Stomach (tissue), 9 donors: ENCODE results near the gene HLCS. TPM values are rescaled to one million over a fixed set of nuclear protein-coding genes. Genes with fewer than 3 reads are reported as not detected.

ENCODE experiments used
- DNase-seq, 2 donors: peaks; one replicate each; pipeline versions ENCODE4 v3.0.0 to v3.0.0-alpha.2; 2013 to 2019
- H3K27ac ChIP-seq, 5 donors: fragments of 200-600 bp in 4 of 5; sonication (generic) in 4 of 5; one replicate each; pipeline ENCODE4 v1.5.1; 2013 to 2019; ENCODE audit warnings: mild to moderate bottlenecking in 1 of 5, moderate library complexity in 1 of 5
- H3K27me3 ChIP-seq, 3 donors: fragments of 200-600 bp; sonication (generic); one replicate each; pipeline ENCODE4 v1.5.1; 2017 to 2019; ENCODE audit warnings: mixed run types in 1 of 3
- H3K36me3 ChIP-seq, 4 donors: fragments of 200-600 bp; sonication (generic); 1 replicate in 3 of 4; 2 replicates in 1 of 4; pipeline ENCODE4 v1.5.1; 2016 to 2019
- H3K4me1 ChIP-seq, 4 donors: fragments of 200-600 bp; sonication (generic); one replicate each; pipeline ENCODE4 v1.5.1; 2016 to 2019
- H3K4me3 ChIP-seq, 4 donors: fragments of 200-600 bp; sonication (generic) in 3 of 4; one replicate each; pipeline ENCODE4 v1.5.1; 2016 to 2019; ENCODE audit warnings: mild to moderate bottlenecking in 1 of 4
- H3K9me3 ChIP-seq, 4 donors: fragments of 200-600 bp; sonication (generic); one replicate each; pipeline ENCODE4 v1.5.1; 2016 to 2019
- CTCF ChIP-seq, 7 experiments: fragments of 450-650 bp in 4 of 7; fragments of 200-600 bp in 3 of 7; sonication (generic) in 3 of 7; IDR thresholded peaks; one replicate each; pipeline ENCODE4 v1.5.1; 2016 to 2019; ENCODE audit warnings: antibody characterized with exemption in 7 of 7, control low read depth in 2 of 7, mild to moderate bottlenecking in 1 of 7
- EP300 ChIP-seq: sonication (generic); formaldehyde crosslinking; IDR thresholded peaks from one replicate; pipeline ENCODE4 v1.6.1; 2017; ENCODE audit warnings: antibody characterized with exemption
- POLR2A ChIP-seq, 4 donors: fragments of 450-650 bp; IDR thresholded peaks; one replicate each; pipeline ENCODE4 v1.6.1; 2016; ENCODE audit warnings: antibody characterized with exemption in 4 of 4, control low read depth in 2 of 4, mild to moderate bottlenecking in 1 of 4, moderate library complexity in 1 of 4
- POLR2AphosphoS5 ChIP-seq, 3 donors: sonication (generic); formaldehyde crosslinking; IDR thresholded peaks; one replicate each; pipeline ENCODE4 v1.6.1; 2016; ENCODE audit warnings: antibody characterized with exemption in 3 of 3
- WGBS, 5 donors: extraction: QIAGEN DNeasy Blood & Tissue Kit in 3 of 5; methylation state at CpG; one replicate each; pipeline versions ENCODE4 v1.1.5 to v1.1.7; 2013 to 2018; 5-methylcytosine and 5-hydroxymethylcytosine counted together
- intact Hi-C: fragments of 100-400 bp; cut with DNase I; formaldehyde crosslinking; loops from one replicate; pipeline ENCODE4 v1.15.1; 2023; ENCODE audit warnings: low total_unique reads
- polyA plus RNA-seq, 3 donors: library from polyadenylated mRNA; stranded (reverse); fragments of 200-250 nt; gene quantifications; one replicate each; pipeline ENCODE4 v1.2.3, GENCODE V29; 2013
- total RNA-seq, 5 donors: library from RNA; depleted of rRNA; stranded (reverse); fragments of >200 nt; gene quantifications; one replicate each; pipeline versions ENCODE4 v1.1.0 to v1.2.3, GENCODE V29; 2014 to 2016
- donor health status: healthy with polysubstance abuse.
- donor health status: Bipolar disorder and iron deficiency.
- donor health status: healthy.

Gene HLCS
- total and polyA plus RNA-seq, 8 donors: 2.3 to 35.1 (median 13.9) TPM

DNA sequence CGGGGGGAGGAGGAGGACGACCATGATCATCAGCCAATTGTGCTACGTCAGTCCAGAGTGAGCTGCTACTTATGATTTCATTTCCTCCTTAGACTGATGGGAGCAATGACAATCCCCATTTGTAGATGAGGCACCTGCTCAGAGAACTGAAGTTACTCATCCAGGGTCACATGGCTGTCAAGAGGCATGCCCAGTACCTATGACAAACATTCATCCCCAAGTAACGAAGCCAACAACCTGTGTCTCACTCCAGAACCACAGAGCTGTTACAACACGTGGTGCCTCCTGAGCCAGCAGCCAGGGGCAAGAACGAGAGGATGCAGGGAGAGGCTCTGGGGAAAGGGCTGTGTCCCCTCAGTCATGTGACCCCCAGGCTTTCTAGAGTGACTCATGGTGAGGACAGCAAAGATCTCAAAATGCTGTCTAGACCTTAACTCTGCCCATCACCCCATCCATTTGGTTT, 173.9 kb downstream of the HLCS start:
- 77 to 88% (median 84%) methylated on average over 6 of the region's 6 CpGs for WGBS, 5 donors
- DNase-seq: no peak
- intact Hi-C loops: no loop called here
- no peaks in the 10 kb centered on the region for H3K27me3 ChIP-seq
- no peak overlapping the region for H3K27ac ChIP-seq
- peaks cover 0 to 5% (median 0%) of the 10 kb centered on the region in 4 donors for H3K4me1 ChIP-seq
- no peak for TF ChIP-seq POLR2AphosphoS5 (IDR thresholded peaks at IDR 0.05)
- H3K9me3 ChIP-seq: peaks cover 0 to 7% (median 0%) of the 10 kb centered on the region in 4 donors
- peaks cover 0 to 6% (median 0%) of the 10 kb centered on the region in 4 donors for H3K36me3 ChIP-seq
- H3K4me3 ChIP-seq: no peak overlapping the region

- H3K27me3 ChIP-seq: no peaks in the 10 kb centered on the region
- peaks cover 0 to 7% (median 0%) of the 10 kb centered on the region in 4 donors for H3K9me3 ChIP-seq
- no peak for DNase-seq
- intact Hi-C loops: no loop called here
- no peak overlapping the region for H3K27ac ChIP-seq
- WGBS, 5 donors: 83 to 87% (median 84%) methylated on average over 21 of the region's 21 CpGs
- H3K36me3 ChIP-seq: peaks cover 0 to 6% (median 0%) of the 10 kb centered on the region in 4 donors
- H3K4me1 ChIP-seq: peaks cover 0 to 5% (median 0%) of the 10 kb centered on the region in 4 donors
- no peak overlapping the region for H3K4me3 ChIP-seq
- TF ChIP-seq POLR2AphosphoS5 (IDR thresholded peaks at IDR 0.05) (no peak), POLR2A (IDR thresholded peaks at IDR 0.05) (no peak), CTCF (IDR thresholded peaks at IDR 0.05) (no peak), EP300 (no peak)
These were observed 174.6 kb downstream of the HLCS start for GRCh38 chr21:36791695-36792470.

GRCh38 chr21:36791180-36791579, 175.3 kb downstream of the HLCS start:
- H3K27ac ChIP-seq: no peak overlapping the region
- DNase-seq: no peak
- peaks cover 0 to under 1% (median 0%) of the 10 kb centered on the region in 4 donors for H3K9me3 ChIP-seq
- no peak for TF ChIP-seq POLR2AphosphoS5 (IDR thresholded peaks at IDR 0.05)
- TF ChIP-seq EP300: no peak
- TF ChIP-seq CTCF (IDR thresholded peaks at IDR 0.05): no peak
- no peak for TF ChIP-seq POLR2A (IDR thresholded peaks at IDR 0.05)
- peaks cover 0 to 6% (median 0%) of the 10 kb centered on the region in 4 donors for H3K36me3 ChIP-seq
- H3K27me3 ChIP-seq: no peaks in the 10 kb centered on the region
- no peak overlapping the region for H3K4me3 ChIP-seq
- WGBS, 5 donors: 87 to 96% (median 94%) methylated on average over 10 of the region's 10 CpGs
- H3K4me1 ChIP-seq: peaks cover 0 to 5% (median 0%) of the 10 kb centered on the region in 4 donors
- intact Hi-C loops: no loop called here

- Histone ChIP-seq H3K36me3 (peaks cover 0 to 6% (median 0%) of the 10 kb centered on the region in 4 donors), H3K27ac (no peak overlapping the region), H3K27me3 (no peaks in the 10 kb centered on the region), H3K4me3 (no peak overlapping the region), H3K4me1 (peaks cover 0 to 5% (median 0%) of the 10 kb centered on the region in 4 donors), H3K9me3 (no peaks in the 10 kb centered on the region)
- TF ChIP-seq EP300 (no peak), CTCF (IDR thresholded peaks at IDR 0.05) (no peak), POLR2AphosphoS5 (IDR thresholded peaks at IDR 0.05) (no peak), POLR2A (IDR thresholded peaks at IDR 0.05) (no peak)
- no peak for DNase-seq
- intact Hi-C loops: no loop called here
- 79 to 92% (median 81%) methylated on average over 7 of the region's 7 CpGs for WGBS, 5 donors
These were observed 175.9 kb downstream of the HLCS start for GRCh38 chr21:36790616-36791015.
